Right ventricle myocardium inferior (tissue), 1 donor: ENCODE measurements around the gene PCSK5. TPM values are rescaled to one million over a fixed set of nuclear protein-coding genes. Genes with fewer than 3 reads are reported as not detected.

ENCODE experiments used
- ATAC-seq: fragments of 200-7000 bp; cut with Tn5 transposase; one replicate; pipeline ENCODE4 v1.9.1; 2020; ENCODE audit warnings: mild to moderate bottlenecking, moderate library complexity
- DNase-seq: peaks from one replicate; pipeline ENCODE4 v3.0.0; 2021; ENCODE audit errors: missing footprints
- intact Hi-C: fragments of 100-400 bp; cut with DNase I; formaldehyde crosslinking; loops from one replicate; pipeline ENCODE4 v1.11.0; 2022
- total RNA-seq: library from RNA; stranded (reverse); fragmentation: NEBNext Ultra II Directional; extraction: Animal tissue kit (Norgen Biotek cat#: 25700); gene quantifications from one replicate; pipeline ENCODE4 v1.2.1, GENCODE V29; 2021
- donor health status: DM: no; HTN: yes; CAD: no; lungs with severe emphysema.

The PCSK5 gene
- total RNA-seq, 1 donor from 2014 or later, result 4.5 TPM

DNA sequence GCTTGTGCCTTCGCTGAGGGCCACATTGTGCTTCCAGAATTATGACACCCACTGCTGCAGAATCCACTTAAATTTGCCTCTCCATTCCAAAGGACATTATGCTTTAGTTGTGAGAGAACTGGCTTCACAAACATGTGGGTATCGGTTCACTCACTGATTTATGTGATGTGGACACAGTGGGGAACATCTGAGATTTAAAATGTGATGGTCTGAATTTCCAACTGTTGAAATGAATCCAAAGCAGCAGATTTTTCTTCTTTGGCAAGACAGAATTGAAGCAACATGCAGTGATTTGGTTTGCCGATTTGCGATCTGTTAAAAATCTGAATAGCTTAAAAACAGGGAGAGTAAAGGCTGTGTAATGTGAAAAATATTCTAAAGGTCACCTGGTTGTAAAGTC, 20.3 kb downstream of the PCSK5 start:
- no peak for DNase-seq
- no peak for ATAC-seq
- intact Hi-C loops, result no loop called here

DNA sequence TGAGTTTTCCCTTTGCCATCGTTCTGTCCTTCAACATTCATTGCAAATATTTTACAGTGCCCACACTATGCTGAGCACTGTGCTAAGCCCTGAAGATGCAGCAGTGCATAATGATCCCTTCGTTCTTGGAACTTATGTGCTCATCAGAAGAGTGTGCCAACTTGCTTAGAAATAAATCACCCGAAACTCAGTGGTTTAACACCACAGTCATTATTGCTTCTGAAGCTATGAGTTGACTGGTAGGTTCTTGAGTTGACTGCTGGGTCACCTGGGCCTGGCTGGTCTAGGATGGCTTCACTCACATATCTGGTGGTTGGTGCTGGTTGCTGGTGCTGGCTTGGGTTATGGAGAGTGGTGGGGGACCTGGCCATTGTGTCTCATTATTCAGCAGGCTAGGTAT, 20.9 kb downstream of the PCSK5 start:
- DNase-seq (no peak), ATAC-seq (no peak)
- intact Hi-C loops, result no loop called here

DNA sequence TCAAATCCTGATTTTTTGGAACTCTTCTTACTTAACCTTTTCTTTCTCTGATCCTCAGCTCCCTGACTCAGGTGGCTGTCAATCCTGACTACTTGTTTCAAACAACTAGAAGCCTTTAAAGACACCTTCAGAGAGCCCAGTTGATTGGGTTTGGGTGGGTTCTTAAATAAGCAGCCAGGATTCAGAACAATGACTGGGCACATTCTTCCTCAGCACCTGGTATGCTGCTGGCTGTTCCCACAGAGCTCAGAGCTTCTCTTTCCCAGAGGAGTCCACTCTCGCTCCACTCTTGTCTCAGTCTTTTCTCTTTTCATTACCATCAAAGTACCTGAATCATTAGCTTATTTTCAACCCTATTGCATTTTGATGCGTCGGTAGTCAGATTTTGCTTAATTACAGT, 22.5 kb downstream of the PCSK5 start:
- DNase-seq, result no peak
- no peak for ATAC-seq
- intact Hi-C loops, result no loop called here

DNA sequence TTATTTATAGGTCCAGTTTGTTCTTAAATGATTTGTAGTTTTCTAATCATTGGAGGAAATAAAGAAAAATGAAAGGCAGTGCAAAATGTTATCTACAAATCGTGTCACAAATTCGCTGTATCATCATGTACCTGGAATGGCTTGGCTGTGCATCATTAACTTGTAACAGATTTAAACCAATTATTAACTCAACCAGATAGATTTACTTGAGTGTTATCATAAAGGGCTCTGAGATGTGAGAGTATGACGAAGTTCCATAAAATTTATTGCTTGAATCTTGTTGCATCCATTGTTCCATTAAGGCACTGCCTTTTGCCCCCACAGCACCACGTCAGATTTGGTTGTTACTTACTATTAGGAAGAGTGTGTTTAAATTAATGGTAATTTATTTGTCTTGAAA, 23.5 kb downstream of the PCSK5 start:
- DNase-seq (no peak), ATAC-seq (no peak)
- intact Hi-C loops, result no loop called here

DNA sequence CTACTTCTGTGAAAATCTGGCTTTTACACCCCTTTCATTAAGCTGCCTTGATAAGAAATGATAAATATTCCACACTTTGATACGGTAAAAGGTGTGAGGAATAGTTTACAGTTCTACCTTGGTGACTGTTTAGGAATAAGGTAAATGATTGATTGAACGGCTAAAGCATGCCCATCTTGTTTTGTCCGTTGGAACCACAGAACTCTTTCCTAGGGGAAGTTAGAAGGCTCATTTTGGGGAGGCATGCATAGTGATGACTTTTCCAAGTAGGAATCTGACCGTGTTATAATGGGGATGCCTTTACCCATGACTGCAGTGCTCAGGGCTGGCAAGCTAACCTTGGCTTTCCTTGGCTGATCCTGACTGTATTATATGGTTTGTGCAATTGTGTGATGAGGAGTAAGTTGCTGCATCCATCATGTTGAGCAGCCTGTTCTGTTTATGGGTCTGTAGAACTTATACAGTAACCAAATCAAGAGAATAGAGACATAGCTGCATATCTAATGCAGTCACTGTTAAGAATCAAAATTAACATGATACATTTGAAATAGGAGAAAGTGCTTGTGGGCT, 24.5 kb downstream of the PCSK5 start:
- ATAC-seq, result no peak
- intact Hi-C loops, result no loop called here
- DNase-seq, result no peak

DNA sequence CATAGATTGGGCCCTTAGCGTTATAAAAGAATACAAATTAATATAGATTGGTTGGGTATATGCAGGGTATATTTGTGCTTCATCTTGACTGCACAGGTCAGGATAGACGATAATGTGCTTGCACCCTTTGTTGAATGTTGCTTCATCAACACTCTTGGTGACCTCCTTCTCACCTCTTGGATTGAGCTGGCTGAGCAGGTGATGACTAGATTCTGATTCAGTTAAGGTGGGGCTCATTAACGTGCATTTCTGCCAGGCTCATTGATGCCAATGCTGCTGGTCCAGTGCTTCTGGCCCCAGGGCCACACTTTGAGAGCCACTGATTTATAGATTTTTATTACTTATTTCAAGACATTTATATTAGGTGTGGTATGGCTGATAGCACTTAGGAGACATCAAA, 27.7 kb downstream of the PCSK5 start:
- DNase-seq, result no peak
- intact Hi-C loops, result no loop called here
- no peak for ATAC-seq

DNA sequence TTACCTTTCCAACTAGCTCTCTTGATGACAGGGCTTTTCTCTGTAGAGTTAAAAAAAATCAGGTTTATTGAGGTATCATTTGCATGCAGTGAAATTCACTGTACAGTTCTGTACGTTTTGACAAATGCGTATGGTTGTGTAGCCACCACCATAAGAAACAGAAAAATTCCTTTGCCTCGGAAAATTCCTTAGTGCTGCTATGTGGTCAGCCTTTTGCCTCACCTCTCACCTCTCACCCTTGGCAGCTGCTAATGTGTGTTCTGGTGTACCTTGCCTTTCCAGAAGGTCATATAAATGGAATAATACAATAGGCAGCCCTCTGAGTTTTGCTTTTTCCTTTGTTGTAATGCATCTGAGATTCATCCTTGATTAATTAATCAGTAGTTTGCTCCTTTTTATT, 28.4 kb downstream of the PCSK5 start:
- DNase-seq (no peak), ATAC-seq (no peak)
- intact Hi-C loops, result no loop called here

DNA sequence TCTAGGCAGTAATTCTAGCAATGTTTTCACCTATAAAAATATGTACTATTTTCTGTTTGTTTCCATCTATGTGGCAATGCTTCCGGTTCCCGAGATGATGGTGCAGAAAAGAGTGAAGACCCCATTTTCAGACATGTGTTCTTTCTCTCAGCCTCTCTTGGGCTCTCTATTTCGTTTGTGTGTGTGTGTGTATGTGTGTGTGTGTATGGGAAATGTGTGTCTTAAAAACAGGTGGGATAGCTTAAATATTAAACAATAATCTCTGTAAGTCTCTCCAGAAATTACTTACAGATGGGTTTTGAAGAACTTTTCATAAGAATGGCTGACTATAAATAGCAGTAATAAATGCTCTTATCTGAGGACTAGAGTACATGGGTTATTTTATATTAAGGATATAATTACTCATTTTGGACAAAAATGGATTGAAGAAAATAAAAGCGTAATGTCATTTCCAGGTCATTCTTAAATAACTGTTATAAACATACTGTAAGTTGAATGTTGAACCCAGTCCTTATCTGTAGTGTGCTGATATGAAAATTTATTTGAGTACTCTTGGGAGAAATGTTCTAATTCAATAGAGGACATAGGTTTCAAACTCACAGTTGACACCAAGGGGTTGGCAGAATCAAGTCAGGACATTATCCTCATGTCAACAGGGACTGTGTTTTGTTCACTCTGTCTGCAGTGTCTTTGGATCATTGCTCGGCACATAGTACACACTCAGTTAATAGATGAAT, 31.1 kb downstream of the PCSK5 start:
- ATAC-seq, result no peak
- intact Hi-C loops, result no loop called here
- no peak for DNase-seq

DNA sequence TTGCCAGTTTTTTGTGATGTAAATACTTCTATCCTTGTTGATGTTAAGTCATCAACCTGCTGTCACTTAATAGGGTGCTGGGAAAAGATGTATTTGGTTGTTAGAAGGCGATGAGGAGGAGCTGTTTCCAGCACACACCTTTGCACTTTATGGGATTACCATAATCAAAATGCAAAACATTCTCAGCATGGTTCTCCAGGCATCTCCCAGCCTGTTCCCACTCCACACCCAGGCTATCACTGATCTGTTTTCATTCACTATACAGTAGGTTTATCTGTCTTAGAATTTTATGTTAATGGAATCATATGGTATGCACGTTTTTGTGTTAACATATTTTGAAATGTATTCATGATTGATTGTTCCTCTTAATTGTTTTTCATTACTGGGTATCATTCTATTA, 35.9 kb downstream of the PCSK5 start:
- intact Hi-C loops, result no loop called here
- DNase-seq (no peak), ATAC-seq (no peak)

DNA sequence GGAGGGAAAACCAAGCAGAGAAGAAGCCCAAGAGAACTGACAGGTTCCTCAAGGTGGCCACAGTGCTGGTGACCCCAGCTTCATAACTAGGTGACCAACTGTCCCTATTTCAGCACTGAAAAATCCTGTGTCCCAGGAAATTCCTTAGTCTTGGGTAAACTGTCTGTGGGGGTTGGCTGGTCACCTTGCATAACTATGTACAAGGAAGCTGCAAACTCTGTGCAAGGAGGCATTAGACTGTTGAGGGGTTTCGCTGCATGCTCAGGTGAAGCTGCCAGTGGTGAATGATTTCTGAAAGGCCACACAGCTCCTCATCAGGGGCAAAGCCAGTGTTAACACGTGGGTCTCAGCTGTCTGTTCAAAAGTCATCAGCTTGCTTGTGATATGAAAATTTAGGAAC, 36.9 kb downstream of the PCSK5 start:
- intact Hi-C loops, result no loop called here
- ATAC-seq (no peak), DNase-seq (no peak)

DNA sequence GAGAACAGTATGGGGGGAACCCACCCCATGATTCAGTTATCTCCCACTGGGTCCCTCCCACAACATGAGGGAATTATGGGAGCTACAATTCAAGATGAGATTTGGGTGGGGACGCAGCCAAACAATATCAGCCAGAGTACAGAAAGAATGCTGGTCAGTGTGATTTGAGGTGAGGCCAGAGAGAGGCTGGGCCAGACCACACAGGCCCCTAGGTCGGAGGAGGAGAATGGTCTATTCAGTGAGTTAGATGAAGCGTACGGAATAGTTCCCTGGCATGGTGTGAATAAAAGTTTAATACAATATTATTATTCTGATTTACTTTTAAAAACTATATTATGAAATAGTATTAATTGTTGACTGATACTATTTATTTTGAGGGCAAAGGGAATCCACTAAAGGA, 39.7 kb downstream of the PCSK5 start:
- ATAC-seq (no peak), DNase-seq (no peak)
- intact Hi-C loops, result no loop called here

DNA sequence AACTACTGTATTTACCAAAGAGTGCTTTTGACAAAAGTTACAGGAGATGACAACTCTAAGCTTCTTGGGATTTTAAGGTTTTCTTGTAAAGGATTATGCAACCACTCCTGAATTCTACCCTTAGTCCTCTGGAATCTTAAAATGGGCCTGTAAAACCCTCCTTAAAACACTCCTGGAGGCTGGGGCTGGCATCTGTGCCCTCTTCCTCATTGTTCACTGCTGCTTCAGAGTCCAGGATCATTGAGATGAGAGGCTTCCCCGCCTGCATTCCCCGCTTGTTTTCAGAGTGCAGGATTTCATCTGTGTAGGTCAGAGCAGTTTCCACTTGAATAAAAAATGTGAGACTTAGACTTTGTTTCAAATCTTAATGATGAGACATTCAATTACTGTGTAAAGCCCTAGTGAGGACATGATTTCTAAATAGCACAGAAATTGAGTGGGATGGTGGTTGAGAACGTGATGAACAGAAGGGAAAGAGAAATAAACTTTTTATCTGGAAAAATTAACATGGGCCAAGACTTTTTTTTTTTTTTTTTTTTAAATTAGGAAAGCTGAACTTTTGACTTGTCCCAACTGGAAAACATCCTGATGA, 40.4 kb downstream of the PCSK5 start:
- intact Hi-C loops, result no loop called here
- peak; percentile 31 for ATAC-seq
- DNase-seq, result no peak

DNA sequence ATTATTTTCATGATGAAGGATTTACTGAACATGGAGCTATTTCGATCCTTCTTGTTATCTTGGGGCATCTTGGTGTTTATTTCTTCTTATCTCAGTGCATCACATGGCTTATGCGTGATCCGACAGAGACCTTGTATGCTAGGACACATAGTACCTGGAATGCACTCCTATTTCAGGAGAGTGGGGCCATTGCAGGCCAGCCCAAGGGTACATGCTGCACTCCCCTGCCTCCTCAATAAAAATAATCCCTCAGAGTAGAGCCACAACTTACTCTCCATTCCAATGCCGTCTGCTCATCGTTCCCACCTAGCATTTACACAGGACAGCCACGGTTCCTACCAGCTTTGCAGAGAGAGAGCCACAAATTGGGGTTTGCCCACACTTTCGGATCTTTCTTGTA, 43.5 kb downstream of the PCSK5 start:
- intact Hi-C loops, result no loop called here
- DNase-seq (no peak), ATAC-seq (no peak)

DNA sequence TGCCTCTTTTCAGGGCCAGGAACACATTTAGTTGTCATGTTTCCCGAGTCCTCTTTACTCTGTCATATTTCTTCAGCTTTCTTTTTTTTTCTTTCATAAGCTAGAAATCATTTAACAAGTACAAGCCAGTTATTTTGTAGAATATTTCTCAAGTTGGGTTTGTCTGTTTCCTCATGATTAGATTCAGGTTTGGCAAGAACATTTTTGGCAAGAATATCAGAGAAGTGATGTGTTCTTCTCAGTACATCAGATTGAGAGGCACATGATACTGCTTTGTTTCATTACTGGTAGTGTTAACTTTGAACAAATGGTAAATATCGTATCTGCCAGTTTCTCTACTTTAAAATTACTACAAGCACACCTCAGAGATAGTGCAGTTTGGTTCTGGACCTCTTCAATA, 45.1 kb downstream of the PCSK5 start:
- ATAC-seq (no peak), DNase-seq (no peak)
- intact Hi-C loops, result no loop called here

DNA sequence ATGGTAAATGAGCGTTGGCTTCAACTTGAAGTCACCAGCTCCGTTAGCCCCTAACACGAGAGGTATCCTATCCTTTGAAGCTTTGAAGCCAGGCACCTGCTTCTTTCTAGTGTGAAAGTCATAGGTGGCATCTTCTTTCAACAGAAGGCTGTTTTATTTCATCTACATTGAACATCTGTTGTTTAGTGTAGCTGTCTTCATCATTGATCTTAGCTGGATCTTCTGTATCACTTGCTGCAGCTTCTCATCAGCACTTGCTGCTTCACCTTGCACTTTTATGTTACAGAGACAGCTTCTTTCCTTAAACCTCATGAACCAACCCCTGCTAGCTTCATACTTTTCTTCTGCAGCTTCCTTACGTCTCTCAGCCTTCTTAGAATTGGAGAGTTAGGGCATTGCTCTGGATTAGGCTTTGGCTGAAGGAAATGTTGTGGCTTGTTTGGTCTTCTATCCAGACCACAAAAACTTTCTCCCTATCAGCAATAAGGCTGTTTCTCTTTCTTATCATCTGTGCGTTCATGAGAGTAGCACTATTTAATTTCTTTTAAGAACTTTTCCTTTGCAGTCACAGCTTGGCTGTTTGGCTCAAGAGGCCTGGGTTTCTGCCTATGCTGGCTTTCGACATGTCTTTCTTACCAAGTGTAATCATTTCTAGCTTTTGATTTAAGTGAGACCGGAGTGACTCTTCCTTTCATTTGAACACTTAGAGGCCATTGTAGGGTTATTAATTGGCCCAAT, 47.2 kb downstream of the PCSK5 start:
- no peak for ATAC-seq
- intact Hi-C loops, result no loop called here
- DNase-seq, result no peak

DNA sequence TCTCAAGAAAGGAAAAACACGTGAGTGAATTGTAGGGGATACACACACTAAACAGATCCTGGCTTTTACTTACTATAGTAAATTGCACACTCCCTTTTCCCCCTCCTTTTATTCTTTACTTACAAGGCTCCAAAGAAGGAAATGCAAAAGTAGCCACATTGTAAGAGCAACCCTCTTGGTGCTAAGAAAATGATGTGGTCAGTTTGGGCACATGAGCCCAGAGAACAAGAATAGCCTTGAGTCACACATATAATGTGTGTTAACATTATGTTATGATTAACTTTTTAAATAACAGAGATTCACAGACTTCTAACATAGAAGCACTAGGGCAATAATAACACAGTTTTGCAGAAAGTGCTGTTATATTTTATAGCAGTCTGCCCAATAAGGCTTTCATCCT, 48.5 kb downstream of the PCSK5 start:
- DNase-seq (no peak), ATAC-seq (no peak)
- intact Hi-C loops, result no loop called here

DNA sequence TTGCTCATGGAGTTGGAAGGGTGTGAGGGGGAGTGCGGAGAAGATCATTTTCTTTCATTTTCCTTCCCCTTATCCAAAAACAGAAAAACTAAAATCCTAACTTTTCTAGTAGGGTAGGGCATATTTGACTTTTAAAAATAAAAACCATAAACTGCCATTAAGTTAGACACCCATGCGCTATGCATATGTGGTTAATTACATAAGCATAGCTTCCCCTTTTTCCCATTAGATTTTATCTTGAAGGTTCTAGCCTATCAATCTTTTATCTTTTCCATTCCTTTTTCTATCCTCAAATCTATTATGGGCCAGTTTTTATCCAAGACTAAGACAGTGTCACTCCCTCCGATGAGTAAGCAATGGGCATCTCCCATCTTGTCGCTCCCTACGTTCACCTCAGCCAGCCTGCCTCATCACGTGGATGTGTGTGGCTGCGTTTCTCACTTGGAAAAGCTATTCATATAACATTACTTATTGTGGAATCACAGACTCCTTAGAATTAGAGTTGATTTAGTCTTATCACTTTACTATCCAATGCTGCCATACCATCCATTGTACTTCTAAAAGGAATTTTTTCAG, 49.2 kb downstream of the PCSK5 start:
- no peak for ATAC-seq
- intact Hi-C loops, result no loop called here
- DNase-seq, result no peak

DNA sequence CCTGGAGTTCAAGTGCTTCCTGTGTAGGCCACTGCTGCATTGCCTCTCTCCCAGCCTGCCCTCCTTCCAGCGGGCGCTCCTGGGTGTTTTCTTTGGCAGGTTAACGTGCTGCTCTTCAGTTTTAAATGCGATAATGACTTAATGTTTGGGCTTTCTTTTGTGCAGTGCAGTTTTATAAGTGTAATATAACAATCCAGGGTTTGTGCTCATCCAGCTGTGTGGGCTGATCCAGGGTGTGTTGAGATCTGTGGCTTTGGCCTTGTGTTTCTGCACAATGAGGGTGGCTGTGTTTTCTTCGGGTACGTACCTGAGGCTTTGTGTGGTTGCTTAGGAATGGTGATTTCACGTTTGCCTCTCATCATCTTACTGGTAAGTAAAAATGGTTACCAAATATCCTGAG, 50.6 kb downstream of the PCSK5 start:
- intact Hi-C loops, result no loop called here
- ATAC-seq, result no peak
- no peak for DNase-seq

DNA sequence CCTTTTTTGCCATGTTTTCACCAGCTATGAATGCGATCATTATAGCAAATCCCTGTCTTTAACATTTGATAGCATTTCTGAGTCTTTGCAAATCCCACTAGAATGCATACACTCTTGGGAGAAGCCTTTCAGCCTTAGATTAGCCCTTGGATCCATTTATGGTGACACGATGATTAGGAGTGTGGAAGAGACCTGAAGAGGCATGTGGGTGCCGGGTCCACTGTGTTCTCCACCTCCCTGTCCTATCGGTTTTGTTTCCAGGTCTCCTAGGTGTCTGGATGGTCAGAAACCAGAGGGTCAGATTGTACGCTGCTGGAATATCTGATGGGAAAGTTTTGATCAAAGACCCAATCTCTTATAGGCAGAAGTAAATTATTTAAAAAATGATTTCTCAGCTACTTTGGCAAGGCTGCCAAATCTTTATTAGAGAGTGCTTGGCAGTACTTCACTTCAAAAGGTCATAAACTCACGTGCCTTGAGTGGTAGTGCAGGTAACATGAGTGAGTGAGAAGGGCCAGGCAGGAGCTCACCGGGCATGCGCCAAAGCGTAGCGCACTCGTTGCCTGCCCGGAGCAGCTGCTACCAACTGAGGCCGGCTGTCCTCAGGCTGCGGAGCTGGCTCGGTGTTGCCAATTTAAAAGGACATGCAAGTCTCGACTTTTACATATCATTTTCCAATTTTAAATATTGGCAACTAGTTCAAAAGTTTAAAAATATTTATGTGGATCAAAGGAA, 51.3 kb downstream of the PCSK5 start:
- intact Hi-C loops, result no loop called here
- DNase-seq, result no peak

More for the DNA sequence above, 51.3 kb downstream of the PCSK5 start:
- no peak for ATAC-seq
